GM19438 (cell line): Measurements from ENCODE around the gene CDK5.

Source experiments
- ATAC-seq: cut with Tn5 transposase; IDR thresholded peaks from one replicate; pipeline ENCODE4 v1.9.1; 2021; ENCODE audit warnings: low read depth; ENCODE audit not compliant: unreplicated experiment

Gene CDK5

GRCh38 chr7:151057506-151057988 lies at the start of gene CDK5:
Gene CDK5 (minus strand): TSS chr7:151057897. CDS start chr7:151057848, 49 bp downstream.
- ATAC-seq = peak; percentile 11

- no peak for ATAC-seq
Observed at GRCh38 chr7:151104411-151105235, 46.9 kb upstream of the CDK5 start.

DNA sequence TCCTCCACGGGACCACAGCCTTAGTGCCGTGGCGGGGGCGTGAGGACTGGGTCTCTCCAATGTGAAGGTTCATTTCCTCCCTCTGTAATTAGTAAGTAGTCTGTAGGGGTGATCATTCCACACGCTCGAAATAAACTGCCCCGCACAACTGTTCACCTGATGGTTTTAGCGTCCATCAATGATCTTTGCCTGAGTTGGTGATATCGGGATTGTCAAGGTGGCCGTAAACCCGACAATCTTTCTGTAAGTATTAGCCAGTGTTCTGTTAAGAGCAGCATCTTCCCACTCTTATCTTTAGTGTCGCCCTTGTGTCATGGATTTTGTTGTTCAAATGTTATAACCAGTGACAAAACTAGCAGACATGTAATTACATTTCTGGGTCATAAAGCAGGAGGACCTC lies 46.3 kb upstream of the CDK5 start:
- ATAC-seq = no peak

DNA sequence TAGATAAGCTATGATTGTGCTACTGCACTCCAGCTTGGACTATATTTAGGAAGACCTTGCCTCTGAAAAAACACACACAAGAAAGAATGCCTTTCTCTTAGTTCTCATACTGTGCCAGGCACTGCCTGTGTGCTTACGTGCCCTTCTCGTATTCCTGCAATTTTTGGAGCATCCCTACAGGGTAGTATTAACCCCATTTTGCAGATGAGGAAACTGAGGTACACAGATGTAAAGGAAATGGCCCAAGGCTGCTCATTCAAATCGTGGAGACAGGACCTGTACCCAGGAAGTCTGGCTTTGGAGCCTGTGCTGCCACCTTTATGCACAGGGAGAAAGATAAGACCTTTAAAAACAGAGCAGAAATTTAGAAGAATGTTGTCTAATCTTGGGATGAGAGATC lies 45.3 kb upstream of the CDK5 start:
- no peak for ATAC-seq

GRCh38 chr7:151101621-151102396 lies 44.1 kb upstream of the CDK5 start:
- no peak for ATAC-seq

DNA sequence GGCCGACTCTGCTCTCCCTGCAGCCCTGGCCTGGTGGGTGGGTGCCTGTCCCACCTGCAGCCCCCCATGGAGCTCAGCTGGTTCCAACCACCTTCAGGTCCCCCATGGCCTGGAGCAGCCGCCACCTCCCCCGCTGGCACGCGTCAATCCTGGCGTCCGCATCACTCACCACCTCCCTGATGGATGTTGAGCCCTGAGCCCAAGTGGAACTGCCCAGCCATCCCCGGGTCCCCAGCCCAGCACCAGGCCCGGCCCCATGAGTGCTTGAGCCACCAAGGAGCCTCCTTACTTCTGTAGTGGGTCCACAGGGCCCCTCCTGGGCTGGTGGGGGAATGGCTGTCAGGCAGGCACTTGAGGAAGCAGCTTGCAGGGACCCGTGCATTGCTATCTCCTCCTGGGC lies 43.2 kb upstream of the CDK5 start:
- ATAC-seq = no peak

DNA sequence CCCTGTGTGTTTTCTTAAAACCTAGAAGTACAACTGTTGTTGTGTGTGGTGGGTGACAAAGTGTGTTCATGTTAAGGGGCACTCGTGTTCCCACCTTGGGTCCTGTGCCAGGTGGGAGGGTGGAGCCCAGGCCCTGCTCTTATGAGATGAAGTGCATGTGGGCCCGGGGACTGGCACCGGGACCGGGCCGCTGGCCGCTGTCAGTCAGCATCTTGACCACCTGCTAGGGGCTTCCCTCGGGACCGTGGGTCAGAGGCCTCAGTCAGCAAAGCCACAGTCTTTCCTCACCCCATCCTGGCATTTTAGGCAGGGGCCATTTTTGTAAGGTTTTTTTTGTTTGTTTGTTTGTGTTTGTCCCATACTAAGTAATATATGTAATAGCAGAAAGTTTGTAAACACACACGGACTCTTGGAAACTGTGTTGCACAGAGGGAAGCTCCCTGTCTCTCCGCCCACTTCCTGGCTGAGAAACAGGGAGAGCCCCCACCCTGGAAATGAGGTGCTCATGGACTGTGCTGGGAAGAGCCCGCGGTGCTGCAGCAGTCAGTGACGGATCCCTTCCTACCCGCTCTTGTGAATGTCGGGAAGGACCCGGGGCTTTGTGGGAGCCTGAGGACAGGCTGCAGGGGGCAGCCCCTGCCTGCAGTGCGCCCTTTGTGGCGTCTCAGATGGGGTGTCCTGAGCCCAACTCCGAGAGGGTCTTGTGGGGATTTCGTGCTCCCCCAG lies 42.0 kb upstream of the CDK5 start:
- ATAC-seq = no peak

- no peak for ATAC-seq
Observed at GRCh38 chr7:151095828-151096475, 38.3 kb upstream of the CDK5 start.

- ATAC-seq = no peak
Observed at GRCh38 chr7:151095123-151095797, 37.6 kb upstream of the CDK5 start.

DNA sequence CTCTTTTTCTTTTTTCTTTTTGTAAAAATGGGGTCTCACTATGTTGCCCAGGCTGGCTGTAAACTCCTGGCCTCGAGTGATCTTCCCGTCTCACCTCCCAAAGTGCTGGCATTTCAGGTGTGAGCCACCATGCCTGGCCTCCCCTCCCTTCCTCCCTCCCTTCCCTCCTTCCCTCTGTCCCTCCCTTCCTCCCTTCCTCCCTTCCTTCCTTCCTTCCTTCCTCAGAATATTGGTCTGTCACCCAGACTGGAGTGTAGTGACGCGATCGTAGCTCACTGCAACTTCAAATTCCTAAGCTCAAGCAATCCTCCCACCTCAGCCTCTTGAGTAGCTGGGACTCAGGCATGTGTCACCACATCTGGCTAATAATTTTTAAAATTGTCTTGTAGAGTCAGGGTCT lies 37.0 kb upstream of the CDK5 start:
- no peak for ATAC-seq

DNA sequence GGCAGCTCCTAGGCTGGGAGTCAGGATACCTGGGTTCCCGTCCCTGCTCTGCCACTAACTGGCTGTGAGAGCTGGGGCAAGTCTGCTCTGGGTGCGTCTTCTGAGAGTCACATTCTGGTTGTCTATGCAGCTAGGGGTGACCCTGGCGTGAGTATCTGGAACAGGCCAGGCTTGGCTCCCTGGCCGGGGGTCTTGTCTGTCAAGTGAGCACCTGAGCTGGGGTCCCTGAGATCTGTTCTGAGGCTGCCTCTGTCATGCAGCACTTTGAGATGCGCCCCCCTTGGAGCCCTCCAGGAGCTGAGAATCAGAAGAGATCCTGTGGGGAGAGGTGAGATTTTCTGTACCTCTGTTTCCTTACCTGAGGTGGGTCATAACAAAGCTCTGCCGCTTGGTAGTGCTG lies 36.1 kb upstream of the CDK5 start:
- no peak for ATAC-seq

DNA sequence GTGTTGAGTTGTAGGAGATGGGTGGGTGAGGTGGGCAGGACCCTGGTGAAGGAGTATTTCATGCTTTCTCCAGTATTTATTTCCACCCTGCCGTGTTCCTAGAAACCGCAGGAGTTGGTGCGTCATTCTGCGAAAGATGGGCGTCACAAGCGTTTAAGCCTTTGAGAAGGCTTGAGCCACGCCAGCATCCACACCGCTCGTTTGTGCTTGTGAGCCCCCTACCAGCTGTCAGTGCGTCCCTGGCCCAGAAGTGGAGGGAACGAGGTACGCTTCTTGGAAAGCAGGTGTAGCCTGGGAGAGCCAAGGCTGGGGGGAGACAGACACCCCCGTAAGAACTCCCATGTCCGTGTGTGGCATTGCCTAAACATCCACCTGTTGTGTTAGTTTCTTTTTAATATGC lies 34.3 kb upstream of the CDK5 start:
- no peak for ATAC-seq

GRCh38 chr7:151091431-151091830 lies 33.7 kb upstream of the CDK5 start:
- ATAC-seq = no peak

GRCh38 chr7:151091003-151091402 lies 33.3 kb upstream of the CDK5 start:
- no peak for ATAC-seq

- no peak for ATAC-seq
Observed at GRCh38 chr7:151089893-151090730, 32.4 kb upstream of the CDK5 start.

DNA sequence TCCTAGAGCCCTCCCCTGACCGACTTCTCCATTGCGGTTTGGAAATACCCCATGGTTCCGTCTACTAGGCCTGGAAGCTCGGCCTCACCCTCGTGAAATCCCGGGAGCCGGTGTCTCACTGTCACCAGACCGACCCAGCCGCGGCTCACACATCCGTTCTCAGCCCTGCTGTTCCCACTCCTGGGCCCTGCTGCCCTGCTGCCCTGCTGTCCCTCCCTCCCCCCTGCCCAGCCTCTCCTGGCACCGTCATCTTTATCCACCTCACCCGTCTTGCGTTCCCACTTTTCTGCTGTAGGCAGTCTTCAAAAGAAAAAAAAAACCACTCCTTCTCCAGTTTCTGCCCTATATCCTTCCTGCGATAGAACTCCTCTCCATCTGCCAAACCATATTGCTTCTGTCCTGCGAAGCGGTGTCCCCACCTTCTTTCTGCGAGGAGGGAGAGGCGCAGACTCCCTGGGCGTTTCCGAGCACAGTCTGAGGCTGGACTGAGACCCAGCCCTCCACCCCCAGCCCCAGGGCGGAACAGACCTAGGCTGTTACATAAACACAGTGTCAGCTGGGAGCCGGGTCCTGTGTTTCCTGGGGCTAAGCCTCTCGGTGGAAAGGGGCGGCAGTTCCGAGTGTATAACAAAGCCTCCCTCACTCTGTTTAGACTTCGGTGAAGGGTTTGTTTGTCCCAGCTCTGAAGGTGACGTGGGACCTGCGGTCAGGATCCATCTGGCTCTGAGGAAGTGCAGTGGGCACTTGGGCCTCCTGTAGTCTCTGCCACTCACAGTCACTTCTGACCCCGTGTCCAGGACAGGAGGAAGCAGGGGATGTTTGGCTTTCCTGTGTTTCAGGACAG lies 31.4 kb upstream of the CDK5 start:
- no peak for ATAC-seq

GRCh38 chr7:151088019-151088855 lies 30.5 kb upstream of the CDK5 start:
- no peak for ATAC-seq
